GM12865 (cell line): ENCODE data around the gene RASAL2.

ENCODE experiments used
- DNase-seq: peaks from one replicate; pipeline ENCODE4 v3.0.0; 2010; ENCODE audit warnings: low read depth
- H3K4me3 ChIP-seq: 2 replicates; pipeline ENCODE4 v1.5.1; 2011; ENCODE audit warnings: mild to moderate bottlenecking, low read depth, low read length, control low read depth
- TF ChIP-seq, protein P1 (sequence below): IDR thresholded peaks from 2 replicates; pipeline ENCODE4 v1.5.1; 2011; ENCODE audit warnings: low read length, control low read depth, low read depth, inconsistent platforms; ENCODE audit not compliant: insufficient read depth; ENCODE audit errors: missing control alignments

RASAL2 gene

DNA sequence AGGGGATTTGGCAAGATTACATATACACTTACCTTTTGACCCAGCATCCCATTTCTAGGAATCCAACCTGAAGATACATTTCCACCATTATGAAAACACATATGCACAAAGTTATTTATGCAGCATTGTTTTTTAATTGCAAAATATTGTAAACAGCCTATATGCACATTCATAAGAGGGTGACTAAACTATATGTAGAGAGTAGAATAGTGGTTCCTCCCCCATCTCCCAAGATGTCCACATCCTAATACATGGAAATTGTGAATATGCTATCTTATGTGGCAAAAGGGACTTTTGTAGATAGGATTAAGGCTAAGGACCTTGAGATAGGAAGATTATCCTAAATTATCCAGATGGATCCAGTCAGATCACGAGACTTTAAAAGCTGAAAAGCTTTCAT lies 311.2 kb downstream of the RASAL2 start:
- DNase-seq: no peak
- no peak overlapping the region for H3K4me3 ChIP-seq
- TF ChIP-seq, protein P1, sequence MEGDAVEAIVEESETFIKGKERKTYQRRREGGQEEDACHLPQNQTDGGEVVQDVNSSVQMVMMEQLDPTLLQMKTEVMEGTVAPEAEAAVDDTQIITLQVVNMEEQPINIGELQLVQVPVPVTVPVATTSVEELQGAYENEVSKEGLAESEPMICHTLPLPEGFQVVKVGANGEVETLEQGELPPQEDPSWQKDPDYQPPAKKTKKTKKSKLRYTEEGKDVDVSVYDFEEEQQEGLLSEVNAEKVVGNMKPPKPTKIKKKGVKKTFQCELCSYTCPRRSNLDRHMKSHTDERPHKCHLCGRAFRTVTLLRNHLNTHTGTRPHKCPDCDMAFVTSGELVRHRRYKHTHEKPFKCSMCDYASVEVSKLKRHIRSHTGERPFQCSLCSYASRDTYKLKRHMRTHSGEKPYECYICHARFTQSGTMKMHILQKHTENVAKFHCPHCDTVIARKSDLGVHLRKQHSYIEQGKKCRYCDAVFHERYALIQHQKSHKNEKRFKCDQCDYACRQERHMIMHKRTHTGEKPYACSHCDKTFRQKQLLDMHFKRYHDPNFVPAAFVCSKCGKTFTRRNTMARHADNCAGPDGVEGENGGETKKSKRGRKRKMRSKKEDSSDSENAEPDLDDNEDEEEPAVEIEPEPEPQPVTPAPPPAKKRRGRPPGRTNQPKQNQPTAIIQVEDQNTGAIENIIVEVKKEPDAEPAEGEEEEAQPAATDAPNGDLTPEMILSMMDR: no peak

DNA sequence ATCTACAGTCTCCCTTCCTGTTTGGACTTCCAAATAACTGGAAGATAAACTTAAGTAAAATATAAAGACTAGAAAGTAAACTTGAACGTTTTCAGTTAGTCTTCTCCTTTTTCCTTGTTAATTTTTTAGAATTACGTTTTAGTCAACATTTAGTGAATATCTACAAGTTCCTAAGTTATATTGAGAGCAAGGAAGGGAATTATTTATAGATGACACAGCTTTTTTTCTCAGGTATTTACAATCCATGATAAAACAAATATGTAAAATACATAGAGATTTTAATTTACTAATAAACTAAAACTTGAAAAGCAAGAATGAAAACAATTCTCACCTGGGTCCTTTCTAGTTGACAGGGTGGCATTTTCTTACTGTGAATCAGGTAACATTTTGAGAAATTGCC lies 313.3 kb downstream of the RASAL2 start:
- no peak for DNase-seq
- no peak overlapping the region for H3K4me3 ChIP-seq
- TF ChIP-seq, protein P1: no peak

GRCh38 chr1:178407655-178408054 lies 313.8 kb downstream of the RASAL2 start:
- no peak overlapping the region for H3K4me3 ChIP-seq
- no peak for DNase-seq
- TF ChIP-seq, protein P1: no peak

GRCh38 chr1:178408871-178409270 lies 315.0 kb downstream of the RASAL2 start:
- no peak overlapping the region for H3K4me3 ChIP-seq
- no peak for DNase-seq
- TF ChIP-seq, protein P1: no peak

GRCh38 chr1:178409541-178409940 lies 315.6 kb downstream of the RASAL2 start:
- DNase-seq: no peak
- TF ChIP-seq, protein P1: no peak
- no peak overlapping the region for H3K4me3 ChIP-seq

DNA sequence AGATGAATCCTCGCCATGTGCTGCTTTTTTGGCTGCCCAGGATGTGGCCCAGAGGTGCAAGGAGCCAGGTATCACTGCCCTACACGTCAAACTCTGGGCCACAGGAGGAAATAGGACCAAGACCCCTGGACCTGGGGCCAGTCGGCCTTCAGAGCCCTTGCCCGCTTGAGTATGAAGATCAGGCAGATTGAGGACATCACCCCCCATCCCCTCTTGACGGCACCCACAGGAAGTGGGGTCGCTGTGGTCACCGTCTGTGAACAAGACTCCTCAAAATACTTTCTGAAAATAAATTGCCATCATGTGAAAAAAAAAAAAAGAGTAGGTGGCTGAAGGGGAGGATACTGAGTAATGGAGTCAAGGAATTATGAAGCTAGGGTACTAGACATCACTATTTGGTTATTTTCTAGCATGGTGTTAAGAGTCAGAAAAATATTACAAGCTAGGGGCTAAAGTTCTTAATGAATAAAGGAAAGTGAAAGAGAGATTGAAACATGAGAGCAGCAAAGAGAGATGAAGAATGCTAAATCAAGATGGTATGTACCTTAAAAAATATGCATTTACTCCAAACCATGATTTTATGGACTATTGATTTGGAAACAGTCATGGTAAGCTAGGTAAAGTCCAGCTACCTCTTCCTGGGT lies 318.0 kb downstream of the RASAL2 start:
- TF ChIP-seq, protein P1: no peak
- DNase-seq: peak; percentile 40
- H3K4me3 ChIP-seq: no peak overlapping the region

DNA sequence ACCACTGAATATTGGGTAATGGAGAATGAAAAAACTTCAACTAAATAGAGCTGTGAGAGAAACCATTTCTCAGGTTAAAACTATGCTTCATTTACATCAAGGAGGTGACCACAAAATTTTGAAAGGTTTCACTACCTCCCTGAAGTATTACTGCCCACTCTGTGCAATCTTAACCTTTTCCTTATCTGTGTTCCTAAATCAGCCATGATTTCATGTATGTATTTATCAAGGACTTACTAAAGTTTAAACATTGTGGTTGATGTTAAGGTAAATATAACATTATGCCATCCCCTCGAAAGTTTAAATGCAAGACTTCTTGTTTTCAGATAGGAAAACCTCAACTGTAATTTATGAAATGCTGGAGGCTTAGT lies 318.5 kb downstream of the RASAL2 start:
- no peak overlapping the region for H3K4me3 ChIP-seq
- peak; percentile 48 for DNase-seq
- TF ChIP-seq, protein P1: no peak
